DND-41 (cell line): ENCODE measurements around the gene SUMO3.

Experiments used
- ATAC-seq: fragments of 200-7000 bp; cut with Tn5 transposase; 3 replicates; pipeline ENCODE4 v1.9.1; 2021; ENCODE audit warnings: low read depth; ENCODE audit not compliant: insufficient read depth
- DNase-seq: peaks from one replicate; pipeline ENCODE4 v3.0.0-alpha.2; 2020
- H2AFZ ChIP-seq: 2 replicates; pipeline ENCODE4 v1.6.0; 2012; ENCODE audit warnings: low read depth, low read length
- H3K27ac ChIP-seq: 2 replicates; pipeline ENCODE4 v1.5.1; 2012; ENCODE audit warnings: low read length, inconsistent platforms
- H3K27me3 ChIP-seq: fragments of 200-600 bp; sonication (generic); 2 replicates; pipeline ENCODE4 v1.6.0; 2012; ENCODE audit warnings: low read length, mild to moderate bottlenecking, inconsistent platforms; ENCODE audit not compliant: insufficient read depth, poor library complexity
- H3K36me3 ChIP-seq: 2 replicates; pipeline ENCODE4 v1.5.1; 2012; ENCODE audit warnings: low read length, inconsistent platforms; ENCODE audit not compliant: insufficient read depth
- H3K4me1 ChIP-seq: 2 replicates; pipeline ENCODE4 v1.5.1; 2012; ENCODE audit warnings: mild to moderate bottlenecking, low read length; ENCODE audit not compliant: insufficient read depth
- H3K4me2 ChIP-seq: 2 replicates; pipeline ENCODE4 v1.6.0; 2012; ENCODE audit warnings: mild to moderate bottlenecking, moderate library complexity, low read length, inconsistent platforms; ENCODE audit not compliant: insufficient read depth
- H3K4me3 ChIP-seq, 2 experiments: fragments of 200-600 bp in 1 of 2; shearing (Covaris generic) in 1 of 2; 2 replicates each; pipeline ENCODE4 v1.5.1; 2012 to 2016; ENCODE audit warnings: inconsistent platforms in 2 of 2, low read length in 2 of 2, mild to moderate bottlenecking in 2 of 2, low read depth in 1 of 2, moderate library complexity in 1 of 2
- H3K79me2 ChIP-seq: 2 replicates; pipeline ENCODE4 v1.6.0; 2012; ENCODE audit warnings: low read length, inconsistent platforms; ENCODE audit not compliant: insufficient read depth
- H3K9ac ChIP-seq: 2 replicates; pipeline ENCODE4 v1.6.0; 2012; ENCODE audit warnings: low read depth, mild to moderate bottlenecking, inconsistent platforms, low read length, moderate library complexity
- H3K9me3 ChIP-seq: 2 replicates; pipeline ENCODE4 v1.5.1; 2012; ENCODE audit warnings: low read length, moderate library complexity, mild to moderate bottlenecking, inconsistent platforms; ENCODE audit not compliant: insufficient read depth, severe bottlenecking
- H4K20me1 ChIP-seq: 2 replicates; pipeline ENCODE4 v1.6.0; 2012; ENCODE audit warnings: low read length; ENCODE audit not compliant: insufficient read depth
- CTCF ChIP-seq: IDR thresholded peaks from 2 replicates; pipeline ENCODE4 v1.5.1; 2012; ENCODE audit warnings: borderline replicate concordance, low read length, moderate library complexity, mild to moderate bottlenecking; ENCODE audit not compliant: poor library complexity, severe bottlenecking; ENCODE audit errors: extremely low read depth
- EZH2 ChIP-seq: IDR thresholded peaks from 3 replicates; pipeline ENCODE4 v1.6.1; 2012; ENCODE audit warnings: borderline replicate concordance, low read depth, mild to moderate bottlenecking, moderate library complexity, low read length, inconsistent platforms; ENCODE audit not compliant: severe bottlenecking

The SUMO3 gene

GRCh38 chr21:44763451-44764318 lies 54.2 kb downstream of the SUMO3 start:
- peaks cover 6% of the 10 kb centered on the region for H4K20me1 ChIP-seq
- H3K4me2 ChIP-seq: no peak overlapping the region
- peaks cover 3% of the 10 kb centered on the region; the same call in 1 of the 2 replicates for H3K36me3 ChIP-seq
- no peak overlapping the region for H3K4me3 ChIP-seq
- no peak for DNase-seq
- H3K79me2 ChIP-seq: no peaks in the 10 kb centered on the region
- H3K27ac ChIP-seq: no peak overlapping the region
- no peak for ATAC-seq
- TF ChIP-seq CTCF (no peak), EZH2 (no peak)
- no peak overlapping the region for H3K9ac ChIP-seq
- no peaks in the 10 kb centered on the region for H3K9me3 ChIP-seq
- H3K4me1 ChIP-seq: no peaks in the 10 kb centered on the region
- H3K27me3 ChIP-seq: no peaks in the 10 kb centered on the region
- H2AFZ ChIP-seq: no peak overlapping the region

- Histone ChIP-seq H3K79me2 (no peaks in the 10 kb centered on the region), H3K4me3 (no peak overlapping the region), H2AFZ (no peak overlapping the region), H3K4me2 (no peak overlapping the region), H3K27me3 (no peaks in the 10 kb centered on the region), H3K27ac (no peak overlapping the region), H3K9ac (no peak overlapping the region), H3K36me3 (no peaks in the 10 kb centered on the region), H3K9me3 (no peaks in the 10 kb centered on the region), H4K20me1 (peaks cover 4% of the 10 kb centered on the region), H3K4me1 (no peaks in the 10 kb centered on the region)
- TF ChIP-seq EZH2: no peak
- no peak for TF ChIP-seq CTCF
- ATAC-seq: no peak
- DNase-seq: no peak
Observed at GRCh38 chr21:44763050-44763378, 54.8 kb downstream of the SUMO3 start.

- no peak for DNase-seq
Observed at GRCh38 chr21:44762221-44763049, 55.4 kb downstream of the SUMO3 start.

More at GRCh38 chr21:44762221-44763049, 55.4 kb downstream of the SUMO3 start:
- TF ChIP-seq EZH2 (no peak), CTCF (no peak)
- no peaks in the 10 kb centered on the region for H3K4me1 ChIP-seq
- H2AFZ ChIP-seq: no peak overlapping the region
- peaks cover 4% of the 10 kb centered on the region for H4K20me1 ChIP-seq
- no peak overlapping the region for H3K9ac ChIP-seq
- H3K36me3 ChIP-seq: no peaks in the 10 kb centered on the region
- H3K4me3 ChIP-seq: no peak overlapping the region
- H3K9me3 ChIP-seq: no peaks in the 10 kb centered on the region
- H3K4me2 ChIP-seq: no peak overlapping the region
- no peak for ATAC-seq
- no peaks in the 10 kb centered on the region for H3K27me3 ChIP-seq
- no peak overlapping the region for H3K27ac ChIP-seq
- no peaks in the 10 kb centered on the region for H3K79me2 ChIP-seq
